ENCODE data around the gene DCLK1.

DCLK1 gene

GRCh38 chr13:35936246-35936978 lies 194.8 kb downstream of the DCLK1 start:
- no peak for DNase-seq

GRCh38 chr13:35930665-35931631 lies 200.2 kb downstream of the DCLK1 start:
- DNase-seq, result no peak

- DNase-seq, result no peak
Observed at GRCh38 chr13:35927567-35928021, 203.6 kb downstream of the DCLK1 start.

- DNase-seq, result no peak
Observed at GRCh38 chr13:35926859-35927530, 204.2 kb downstream of the DCLK1 start.

- DNase-seq, result no peak
Observed at GRCh38 chr13:35925669-35926068, 205.5 kb downstream of the DCLK1 start.

- no peak for DNase-seq
Observed at GRCh38 chr13:35923347-35923746, 207.8 kb downstream of the DCLK1 start.

- DNase-seq, result no peak
Observed at GRCh38 chr13:35920816-35921215, 210.4 kb downstream of the DCLK1 start.

GRCh38 chr13:35917942-35918645 lies 213.1 kb downstream of the DCLK1 start:
- no peak for DNase-seq

- no peak for DNase-seq
Observed at GRCh38 chr13:35917252-35917941, 213.8 kb downstream of the DCLK1 start.

- DNase-seq, result no peak
Observed at GRCh38 chr13:35916146-35916545, 215.0 kb downstream of the DCLK1 start.

GRCh38 chr13:35914662-35915061 lies 216.5 kb downstream of the DCLK1 start:
- DNase-seq, result no peak

- no peak for DNase-seq
Observed at GRCh38 chr13:35912841-35913240, 218.3 kb downstream of the DCLK1 start.

- DNase-seq, result no peak
Observed at GRCh38 chr13:35909837-35910540, 221.2 kb downstream of the DCLK1 start.

- DNase-seq, result no peak
Observed at GRCh38 chr13:35909091-35909490, 222.1 kb downstream of the DCLK1 start.

- DNase-seq, result no peak
Observed at GRCh38 chr13:35908226-35908625, 223.0 kb downstream of the DCLK1 start.

- DNase-seq, result no peak
Observed at GRCh38 chr13:35906636-35907035, 224.5 kb downstream of the DCLK1 start.

- no peak for DNase-seq
Observed at GRCh38 chr13:35903075-35903474, 228.1 kb downstream of the DCLK1 start.

GRCh38 chr13:35898041-35898440 lies 233.1 kb downstream of the DCLK1 start:
- no peak for DNase-seq

- no peak for DNase-seq
Observed at GRCh38 chr13:35894636-35895035, 236.5 kb downstream of the DCLK1 start.

- DNase-seq, result no peak
Observed at GRCh38 chr13:35892837-35893814, 238.1 kb downstream of the DCLK1 start.

All from T-helper 2 cell (primary cell).